GM21367 (cell line): ENCODE measurements around the gene MXD1.
A peak's percentile ranks its signal among the peaks of the same experiment; 100 is the strongest.
"Not testable (repeated sequence)": the region's sequence is repeated elsewhere in the genome, so short reads cannot be mapped to it uniquely, and the experiment has no call there.

Source experiments
- ATAC-seq: cut with Tn5 transposase; IDR thresholded peaks from one replicate; pipeline ENCODE4 v1.9.1; 2021; ENCODE audit not compliant: unreplicated experiment

The MXD1 gene

GRCh38 chr2:69914950-69915945 is at the start of gene MXD1:
MXD1 (plus strand) TSS chr2:69915109; CDS start chr2:69915331, 222 bp downstream.
- no peak for ATAC-seq

- ATAC-seq, result no peak
These were observed 26.5 kb upstream of the MXD1 start for GRCh38 chr2:69888451-69888850.

DNA sequence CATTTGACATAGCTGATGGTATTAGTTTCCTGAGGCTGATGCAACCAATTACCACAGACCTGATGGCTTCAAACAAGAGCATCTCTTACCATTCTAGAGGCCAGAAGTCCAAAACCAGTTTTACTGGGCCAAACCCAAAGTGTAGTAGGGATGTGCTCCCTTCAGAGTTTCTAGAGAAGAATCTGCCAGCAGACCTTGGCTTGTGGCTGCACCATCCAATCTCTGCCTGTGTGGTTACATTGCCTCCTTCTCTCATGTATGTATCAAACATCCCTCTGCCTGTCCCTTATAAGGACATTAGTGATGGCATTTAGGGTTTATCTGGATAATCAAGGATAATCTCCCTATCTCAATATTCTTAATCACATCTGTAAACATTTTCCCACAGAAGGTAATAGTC is 25.6 kb upstream of the MXD1 start:
- ATAC-seq, result no peak

- no peak for ATAC-seq
These were observed 24.0 kb upstream of the MXD1 start for GRCh38 chr2:69890881-69891280.

DNA sequence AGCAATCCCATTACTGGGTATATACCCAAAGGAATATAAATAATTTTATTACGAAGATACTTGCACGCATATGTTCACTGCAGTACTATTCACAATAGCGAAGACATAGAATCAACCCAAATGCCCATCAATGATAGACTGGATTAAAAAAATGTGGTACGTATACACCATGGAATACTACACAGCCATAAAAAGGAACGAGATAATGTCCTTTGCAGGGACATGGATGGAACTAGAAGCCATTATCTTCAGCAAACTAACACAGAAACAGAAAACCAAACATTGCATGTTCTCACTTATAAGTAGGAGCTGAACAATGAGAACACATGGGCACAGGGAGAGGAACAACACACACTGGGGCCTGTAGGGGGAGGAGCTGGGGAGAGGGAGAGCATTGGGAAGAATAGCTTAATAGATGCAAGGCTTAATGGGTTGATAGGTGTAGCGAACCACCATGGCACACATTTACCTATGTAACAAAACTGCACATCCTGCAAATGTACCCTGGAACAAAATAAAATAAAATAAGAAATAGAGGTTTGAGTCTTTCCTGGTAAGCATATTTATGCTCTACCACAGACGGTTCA is 22.0 kb upstream of the MXD1 start:
- not testable (repeated sequence) for ATAC-seq

DNA sequence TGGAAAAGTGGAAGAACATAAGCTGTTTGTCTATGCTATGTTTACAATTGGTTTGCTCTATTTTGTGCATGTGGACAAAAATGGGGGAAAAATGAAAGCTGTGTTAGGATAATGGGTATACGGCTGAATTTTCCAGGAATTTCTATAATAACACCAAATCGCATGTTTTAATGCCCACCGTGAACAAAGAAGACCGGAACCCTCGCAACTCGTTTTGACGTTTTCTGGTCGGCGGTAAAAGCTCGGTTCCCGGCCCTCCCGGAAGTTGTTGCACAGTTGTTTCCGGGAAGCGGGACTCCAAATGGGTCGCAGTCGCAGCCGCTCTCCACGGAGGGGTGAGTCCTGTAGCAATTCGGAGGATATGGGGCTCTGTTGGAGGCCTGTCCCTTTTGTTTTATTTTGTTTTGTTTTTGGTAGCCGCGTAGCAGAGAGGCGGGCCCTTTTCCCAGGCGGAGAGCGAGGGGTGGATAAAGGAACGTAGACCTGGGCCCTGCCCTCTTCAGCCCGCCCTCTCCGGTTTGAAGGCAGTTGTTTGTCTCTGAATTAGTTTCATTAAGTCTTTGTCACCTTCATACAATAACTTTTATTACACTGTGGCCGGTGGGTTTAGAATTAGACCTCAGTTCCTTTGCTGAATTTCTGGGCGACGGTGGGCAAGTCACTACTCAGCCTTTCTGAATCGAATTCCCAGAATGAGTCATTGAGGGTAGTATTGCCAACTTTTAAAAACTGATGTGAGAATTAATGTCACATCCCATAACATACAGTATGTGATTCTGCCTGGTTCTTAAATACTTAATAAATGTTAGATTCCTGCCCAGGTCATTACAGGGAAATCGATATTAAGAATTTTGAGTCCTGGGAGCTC is 21.0 kb upstream of the MXD1 start, which contains the start of gene SNRNP27:
SNRNP27 (plus strand) TSS at position 273 of the 868 bp plus-strand sequence; CDS start at position 302, 29 bp downstream.
- peak; percentile 50 for ATAC-seq

GRCh38 chr2:69894737-69895136 is 20.2 kb upstream of the MXD1 start:
- ATAC-seq, result not testable (repeated sequence)

- ATAC-seq, result no peak
These were observed 12.5 kb upstream of the MXD1 start for GRCh38 chr2:69902213-69902922.

GRCh38 chr2:69907216-69907615 is 7.7 kb upstream of the MXD1 start:
- no peak for ATAC-seq

GRCh38 chr2:69911985-69912563 is 2.8 kb upstream of the MXD1 start:
- ATAC-seq, result no peak

DNA sequence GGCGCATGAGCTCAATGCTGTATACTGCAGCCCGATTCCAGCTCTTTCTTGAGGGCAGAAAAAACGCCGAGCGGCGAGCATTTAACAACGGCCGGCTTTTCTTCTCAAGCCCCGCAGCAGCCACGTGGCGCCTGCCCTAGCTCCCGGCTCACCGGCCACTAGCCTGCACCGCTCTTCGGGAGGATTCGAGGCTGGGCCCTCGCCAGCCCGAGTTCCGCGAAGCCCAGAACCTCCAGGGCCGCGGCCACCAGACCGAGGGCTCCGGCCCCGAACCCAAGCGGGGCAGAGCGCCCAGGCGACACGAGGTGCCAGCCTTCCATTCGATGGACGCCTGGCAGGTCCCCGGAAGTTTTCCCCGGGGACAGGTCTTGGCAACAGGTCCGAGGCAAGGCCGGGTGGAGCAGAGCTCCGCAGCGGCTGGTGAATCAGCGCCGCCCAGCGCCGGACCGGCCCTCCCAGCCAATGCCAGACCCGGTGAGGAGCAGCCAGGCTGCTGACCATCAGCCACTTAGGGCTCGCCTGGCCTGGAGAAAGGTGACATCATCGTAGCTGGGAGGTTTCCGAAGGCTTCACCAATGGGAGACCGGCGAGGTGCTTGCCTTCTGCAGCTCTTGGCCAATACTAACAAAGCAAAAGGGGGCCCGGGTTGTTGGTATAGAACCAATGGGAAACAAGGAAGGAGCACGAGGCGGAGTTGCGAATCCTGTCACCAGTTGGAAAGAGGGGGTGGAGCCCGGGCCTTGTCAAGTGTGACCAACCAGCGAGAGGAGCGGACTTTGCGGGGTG is 552 bp upstream of the MXD1 start:
- peak; percentile 83 for ATAC-seq

GRCh38 chr2:69916106-69916505 is 1.2 kb downstream of the MXD1 start:
- no peak for ATAC-seq

GRCh38 chr2:69917852-69918251 is 2.9 kb downstream of the MXD1 start:
- no peak for ATAC-seq

- no peak for ATAC-seq
These were observed 3.5 kb downstream of the MXD1 start for GRCh38 chr2:69918401-69918800.

- ATAC-seq, result no peak
These were observed 8.2 kb downstream of the MXD1 start for GRCh38 chr2:69923116-69923515.

DNA sequence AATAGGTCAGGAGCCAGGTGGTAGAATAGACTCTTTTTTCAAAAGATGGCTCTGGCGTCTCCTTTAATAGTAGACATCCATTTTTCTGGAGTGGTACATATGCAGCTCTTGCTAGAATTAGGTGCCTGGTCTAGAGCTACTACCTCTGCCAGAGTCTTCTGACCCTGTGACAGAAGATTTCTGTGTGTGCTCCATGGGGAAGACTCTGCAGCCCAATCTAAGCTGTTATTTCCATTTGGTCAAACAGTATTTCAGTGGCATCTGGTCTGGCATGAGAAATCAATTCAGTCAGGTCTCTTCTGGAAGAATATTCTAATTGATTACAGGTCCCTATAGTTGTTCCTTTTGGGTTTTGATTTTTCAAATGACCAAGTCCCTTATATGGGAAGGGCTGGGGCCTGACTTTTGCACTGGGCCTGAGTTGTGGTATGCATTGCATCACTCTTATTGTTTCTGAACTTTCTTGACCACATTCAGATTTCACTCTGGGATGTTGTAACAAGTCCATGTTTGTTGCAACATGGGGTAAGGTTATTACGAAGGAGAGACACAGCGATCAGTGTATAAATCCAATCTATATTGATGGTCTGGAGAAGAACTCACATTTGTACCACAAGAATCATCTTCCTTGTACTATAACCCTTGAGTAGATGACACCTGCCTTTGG is 12.1 kb downstream of the MXD1 start:
- no peak for ATAC-seq

DNA sequence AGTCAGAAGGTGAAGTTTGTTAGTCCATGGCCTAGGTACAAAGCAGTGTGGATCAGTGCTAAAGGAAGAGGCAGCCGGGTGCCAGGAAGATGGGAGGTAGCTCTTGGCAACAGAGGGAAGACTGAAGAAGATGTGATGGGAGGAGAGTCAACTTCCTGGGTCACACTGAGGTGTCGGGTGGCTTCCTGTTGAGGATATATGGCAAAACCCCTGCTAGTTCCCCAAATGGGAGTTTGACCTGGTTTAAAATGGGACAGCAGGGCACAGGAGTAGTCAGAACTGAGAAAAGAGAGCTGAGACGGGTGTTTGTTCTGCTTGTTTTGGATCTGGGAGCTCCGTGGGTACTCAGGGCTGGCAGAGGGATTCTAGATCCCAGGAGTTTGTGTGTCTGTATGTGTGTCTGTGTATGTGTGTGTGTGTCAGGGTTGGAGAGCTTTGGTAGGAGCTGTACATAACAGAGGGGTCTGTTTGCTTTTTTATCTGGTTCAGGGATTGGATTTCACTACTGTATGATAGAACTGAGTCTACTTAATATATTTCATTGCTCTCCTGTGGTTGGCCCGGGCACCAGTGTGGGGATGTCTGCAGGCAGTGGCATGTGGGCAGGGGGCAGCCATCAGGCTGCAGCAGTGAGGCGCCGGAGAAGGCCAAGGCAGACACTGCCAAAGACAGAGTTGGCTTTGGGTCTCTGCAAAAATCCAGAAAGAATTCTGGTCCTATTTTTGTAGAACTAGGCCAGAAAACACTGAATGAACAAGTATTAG is 17.1 kb downstream of the MXD1 start:
- ATAC-seq, result no peak

- no peak for ATAC-seq
These were observed 17.6 kb downstream of the MXD1 start for GRCh38 chr2:69932596-69932922.
